Endothelial cell of umbilical vein (primary cell): ENCODE results near the gene PRKD1. TPM values are rescaled to one million over a fixed set of nuclear protein-coding genes. Genes with fewer than 3 reads are reported as not detected.

Source experiments
- BruUV-seq: library from RNA; stranded (reverse); fragments of 400-500 nt; replicated peaks from 2 replicates; lab custom pipeline; 2021; lab: Mats Ljungman, UMichigan
- CTCF ChIA-PET: fragments of 300-600, 350-600 bp; sonication (Branson Sonifier 250); formaldehyde crosslinking; loops from one replicate; lab custom pipeline; 2021; ENCODE audit warnings: antibody characterized with exemption, inconsistent platforms; lab: Charles Lee
- POLR2A ChIA-PET: fragments of 300-600, 350-600 bp; sonication (Branson Sonifier 250); formaldehyde crosslinking; loops from one replicate; lab custom pipeline; 2021; ENCODE audit warnings: antibody characterized with exemption, inconsistent platforms; lab: Charles Lee
- DNase-seq: peaks from one replicate; pipeline ENCODE4 v3.0.0-alpha.2; 2011; ENCODE audit warnings: low read depth, low spot score
- FAIRE-seq: peaks from 2 replicates; lab custom pipeline; 2011; peaks lifted over from hg19 to GRCh38; lab: Jason Lieb, UNC
- H2AFZ ChIP-seq: 2 replicates; pipeline ENCODE4 v1.6.0; 2012; ENCODE audit warnings: low read depth, low read length, control low read depth, inconsistent platforms
- H3K27ac ChIP-seq: 2 replicates; pipeline ENCODE4 v1.5.1; 2011; ENCODE audit warnings: low read depth, mild to moderate bottlenecking, control low read depth, low read length, moderate library complexity; ENCODE audit not compliant: insufficient read depth
- H3K27me3 ChIP-seq, 2 experiments: 2 replicates each; pipeline versions ENCODE4 v1.6.0 to v1.6.1; 2011; ENCODE audit warnings: low read length in 2 of 2, mixed read lengths in 1 of 2; ENCODE audit not compliant: control insufficient read depth in 2 of 2, insufficient read depth in 2 of 2
- H3K36me3 ChIP-seq, 2 experiments: 2 replicates in 1 of 2; 3 replicates in 1 of 2; pipeline ENCODE4 v1.5.1; 2011; ENCODE audit warnings: low read length in 2 of 2, mild to moderate bottlenecking in 1 of 2, moderate library complexity in 1 of 2; ENCODE audit not compliant: control insufficient read depth in 2 of 2, insufficient read depth in 2 of 2; ENCODE audit errors: extremely low read depth in 1 of 2
- H3K4me1 ChIP-seq: 3 replicates; pipeline ENCODE4 v1.5.1; 2011; ENCODE audit warnings: mild to moderate bottlenecking, low read length; ENCODE audit not compliant: control insufficient read depth, insufficient read depth; ENCODE audit errors: extremely low read depth
- H3K4me2 ChIP-seq: 2 replicates; pipeline ENCODE4 v1.6.1; 2011; ENCODE audit warnings: low read length, control low read depth, mixed read lengths; ENCODE audit not compliant: insufficient read depth
- H3K4me3 ChIP-seq, 3 experiments: fragments of 200-600 bp in 1 of 3; sonication (generic), shearing (Covaris generic) in 1 of 3; replicated peaks in 1 of 3; 2 replicates each; pipeline ENCODE4 v1.5.1; 2011 to 2016; ENCODE audit warnings: control low read depth in 3 of 3, low read length in 3 of 3, mild to moderate bottlenecking in 2 of 3, inconsistent platforms in 1 of 3, low read depth in 1 of 3, moderate library complexity in 1 of 3; ENCODE audit not compliant: insufficient read depth in 1 of 3
- H3K79me2 ChIP-seq: 2 replicates; pipeline ENCODE4 v1.6.0; 2012; ENCODE audit warnings: low read length, inconsistent platforms; ENCODE audit not compliant: control insufficient read depth, insufficient read depth
- H3K9ac ChIP-seq: replicated peaks from 2 replicates; pipeline ENCODE3; 2011; ENCODE audit warnings: low read length, control low read depth; ENCODE audit not compliant: insufficient read depth; ENCODE audit errors: extremely low read depth
- H3K9me1 ChIP-seq: replicated peaks from 3 replicates; pipeline ENCODE4 v1.6.0; 2011; ENCODE audit warnings: mild to moderate bottlenecking, low read length; ENCODE audit not compliant: control insufficient read depth, insufficient read depth; ENCODE audit errors: extremely low read depth
- H3K9me3 ChIP-seq: replicated peaks from 2 replicates; pipeline ENCODE4 v1.5.1; 2012; ENCODE audit warnings: low read length, inconsistent platforms; ENCODE audit not compliant: control insufficient read depth, insufficient read depth
- H4K20me1 ChIP-seq: replicated peaks from 2 replicates; pipeline ENCODE3; 2011; ENCODE audit warnings: mild to moderate bottlenecking, low read length; ENCODE audit not compliant: control insufficient read depth, insufficient read depth; ENCODE audit errors: extremely low read depth
- EZH2 ChIP-seq: IDR thresholded peaks from 2 replicates; pipeline ENCODE4 v1.6.1; 2012; ENCODE audit warnings: borderline replicate concordance, low read depth, mild to moderate bottlenecking, moderate library complexity, low read length, inconsistent platforms; ENCODE audit not compliant: severe bottlenecking
- FOS ChIP-seq: IDR thresholded peaks from 2 replicates; pipeline ENCODE4 v1.6.1; 2011; ENCODE audit warnings: mild to moderate bottlenecking, low read length, moderate library complexity, borderline replicate concordance; ENCODE audit not compliant: insufficient read depth
- GATA2 ChIP-seq: IDR thresholded peaks from 2 replicates; pipeline ENCODE4 v1.7.0; 2011; ENCODE audit warnings: low read depth, mild to moderate bottlenecking, moderate library complexity, mixed read lengths, low read length; ENCODE audit not compliant: insufficient read length, insufficient read depth
- JUN ChIP-seq: IDR thresholded peaks from 2 replicates; pipeline ENCODE4 v1.6.1; 2011; ENCODE audit warnings: borderline replicate concordance, low read depth; ENCODE audit not compliant: insufficient read length, insufficient read depth
- MAX ChIP-seq: IDR thresholded peaks from 2 replicates; pipeline ENCODE4 v1.6.1; 2011; ENCODE audit not compliant: insufficient read depth, insufficient read length
- MYC ChIP-seq: IDR thresholded peaks from one replicate; pipeline ENCODE4 v1.6.1; 2011; ENCODE audit warnings: mild to moderate bottlenecking, low read depth, low read length
- POLR2A ChIP-seq: IDR thresholded peaks from 2 replicates; pipeline ENCODE4 v1.6.1; 2012; ENCODE audit warnings: low read depth, mild to moderate bottlenecking, control low read depth, low read length
- POLR2AphosphoS5 ChIP-seq: IDR thresholded peaks from 2 replicates; pipeline ENCODE4 v1.6.1; 2012; ENCODE audit warnings: low read depth, mild to moderate bottlenecking, control low read depth, low read length, moderate library complexity; ENCODE audit not compliant: insufficient read depth
- dilution Hi-C: fragments of 300-500 bp; cut with MboI; formaldehyde crosslinking; loops from one replicate; pipeline ENCODE4 v1.15.0; 2019; ENCODE audit warnings: low sequenced_read_pairs; ENCODE audit not compliant: extremely low pct_ligation_motif_present
- intact Hi-C: fragments of 100-400 bp; cut with micrococcal nuclease; formaldehyde crosslinking; loops from one replicate; pipeline ENCODE4 v1.10.0; 2022
- polyA plus RNA-seq, 4 experiments: library from polyadenylated mRNA; depleted of rRNA in 3 of 4; stranded (reverse) in 3 of 4; unstranded in 1 of 4; fragments of >200 nt; gene quantifications; 2 replicates each; pipeline versions ENCODE4 v1.2.1 to v1.2.3, GENCODE V29; 2011 to 2012; ENCODE audit warnings: missing spikeins in 1 of 4
- total RNA-seq: library from RNA; stranded (reverse); gene quantifications from 2 replicates; pipeline ENCODE4 v1.2.3, GENCODE V29; 2021
- TF ChIP-seq, protein P1 (sequence below), 2 donors: IDR thresholded peaks; 1 replicate in 1 of 2; 2 replicates in 1 of 2; pipeline ENCODE4 v1.5.1; 2011; ENCODE audit warnings: low read length in 2 of 2, mild to moderate bottlenecking in 2 of 2, moderate library complexity in 2 of 2, control low read depth in 1 of 2, inconsistent platforms in 1 of 2, low read depth in 1 of 2; ENCODE audit not compliant: insufficient read depth in 1 of 2; ENCODE audit errors: extremely low read depth in 1 of 2

Gene PRKD1
- total and polyA plus RNA-seq, 2 donors (not counting 3 experiments of a cell fraction or from before 2014, with no cell fraction given), result 3.9 to 10.9 TPM

GRCh38 chr14:29911810-29912209 is 15.8 kb downstream of the PRKD1 start:
- Histone ChIP-seq H2AFZ (no peak overlapping the region), H3K9me3 (no peaks in the 10 kb centered on the region), H3K9me1 (no peaks in the 10 kb centered on the region), H3K4me3 (no peak overlapping the region), H3K9ac (no peak overlapping the region), H3K4me2 (no peak overlapping the region), H4K20me1 (no peaks in the 10 kb centered on the region), H3K27ac (no peak overlapping the region), H3K4me1 (peaks cover 4% of the 10 kb centered on the region), H3K27me3 (no peaks in the 10 kb centered on the region), H3K79me2 (no peaks in the 10 kb centered on the region), H3K36me3 (no peaks in the 10 kb centered on the region)
- POLR2A ChIA-PET, result no interaction called here
- CTCF ChIA-PET, result no interaction called here
- DNase-seq (no peak), FAIRE-seq (no peak)
- TF ChIP-seq, protein P1, sequence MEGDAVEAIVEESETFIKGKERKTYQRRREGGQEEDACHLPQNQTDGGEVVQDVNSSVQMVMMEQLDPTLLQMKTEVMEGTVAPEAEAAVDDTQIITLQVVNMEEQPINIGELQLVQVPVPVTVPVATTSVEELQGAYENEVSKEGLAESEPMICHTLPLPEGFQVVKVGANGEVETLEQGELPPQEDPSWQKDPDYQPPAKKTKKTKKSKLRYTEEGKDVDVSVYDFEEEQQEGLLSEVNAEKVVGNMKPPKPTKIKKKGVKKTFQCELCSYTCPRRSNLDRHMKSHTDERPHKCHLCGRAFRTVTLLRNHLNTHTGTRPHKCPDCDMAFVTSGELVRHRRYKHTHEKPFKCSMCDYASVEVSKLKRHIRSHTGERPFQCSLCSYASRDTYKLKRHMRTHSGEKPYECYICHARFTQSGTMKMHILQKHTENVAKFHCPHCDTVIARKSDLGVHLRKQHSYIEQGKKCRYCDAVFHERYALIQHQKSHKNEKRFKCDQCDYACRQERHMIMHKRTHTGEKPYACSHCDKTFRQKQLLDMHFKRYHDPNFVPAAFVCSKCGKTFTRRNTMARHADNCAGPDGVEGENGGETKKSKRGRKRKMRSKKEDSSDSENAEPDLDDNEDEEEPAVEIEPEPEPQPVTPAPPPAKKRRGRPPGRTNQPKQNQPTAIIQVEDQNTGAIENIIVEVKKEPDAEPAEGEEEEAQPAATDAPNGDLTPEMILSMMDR (IDR thresholded peaks at IDR 0.05; ENCODE audit: extremely low read depth in 1 of 2, insufficient read depth in 1 of 2, low read depth in 1 of 2, low read length in 2 of 2), result no peak
- TF ChIP-seq MYC (no peak), FOS (no peak), EZH2 (no peak), GATA2 (no peak), POLR2AphosphoS5 (no peak), MAX (no peak), JUN (no peak), POLR2A (no peak)
- BruUV-seq, result no TSS peak
- intact Hi-C loops (no loop called here), dilution Hi-C loops (no loop called here)
